Trophoblast cell (in vitro differentiated cells and primary cell): ENCODE measurements around the gene SERAC1.

Experiments
- DNase-seq, 2 donors: peaks; one replicate each; pipeline ENCODE4 v3.0.0-alpha.2; 2016
- H2AFZ ChIP-seq: 2 replicates; pipeline ENCODE4 v1.6.1; 2013; ENCODE audit warnings: low read length, moderate library complexity, mild to moderate bottlenecking; ENCODE audit not compliant: insufficient read depth, poor library complexity
- H2AK5ac ChIP-seq: 2 replicates; pipeline ENCODE4 v1.6.1; 2013; ENCODE audit warnings: mild to moderate bottlenecking, low read length
- H2BK120ac ChIP-seq: 2 replicates; pipeline ENCODE4 v1.6.1; 2013; ENCODE audit warnings: low read length, mild to moderate bottlenecking, moderate library complexity; ENCODE audit not compliant: insufficient read depth, poor library complexity
- H2BK12ac ChIP-seq: 2 replicates; pipeline ENCODE4 v1.6.1; 2013; ENCODE audit warnings: mild to moderate bottlenecking, low read length, moderate library complexity
- H2BK5ac ChIP-seq: 2 replicates; pipeline ENCODE4 v1.6.1; 2013; ENCODE audit warnings: low read length, low read depth, moderate library complexity, mild to moderate bottlenecking; ENCODE audit not compliant: poor library complexity
- H3K14ac ChIP-seq: 2 replicates; pipeline ENCODE4 v1.6.1; 2013; ENCODE audit warnings: mild to moderate bottlenecking, low read length
- H3K18ac ChIP-seq: 2 replicates; pipeline ENCODE4 v1.6.1; 2013; ENCODE audit warnings: mild to moderate bottlenecking, low read length
- H3K23ac ChIP-seq: 2 replicates; pipeline ENCODE4 v1.6.1; 2013; ENCODE audit warnings: low read length
- H3K27ac ChIP-seq: 2 replicates; pipeline ENCODE4 v1.5.1; 2013; ENCODE audit warnings: low read depth, mild to moderate bottlenecking, inconsistent platforms, low read length, moderate library complexity
- H3K27me3 ChIP-seq: 2 replicates; pipeline ENCODE4 v1.6.1; 2013; ENCODE audit warnings: inconsistent platforms, mild to moderate bottlenecking, low read length, moderate library complexity; ENCODE audit not compliant: insufficient read depth
- H3K36me3 ChIP-seq, 2 experiments: 1 replicate in 1 of 2; 2 replicates in 1 of 2; pipeline ENCODE4 v1.6.1; 2013; ENCODE audit warnings: low read length in 2 of 2, mild to moderate bottlenecking in 2 of 2, moderate library complexity in 1 of 2; ENCODE audit not compliant: insufficient read depth in 2 of 2, control insufficient read depth in 1 of 2
- H3K4ac ChIP-seq: 2 replicates; pipeline ENCODE4 v1.6.1; 2013; ENCODE audit warnings: low read depth, mild to moderate bottlenecking, low read length, moderate library complexity
- H3K4me1 ChIP-seq, 2 experiments: 1 replicate in 1 of 2; 2 replicates in 1 of 2; pipeline ENCODE4 v1.6.1; 2013; ENCODE audit warnings: low read length in 2 of 2, mild to moderate bottlenecking in 2 of 2, moderate library complexity in 1 of 2; ENCODE audit not compliant: insufficient read depth in 2 of 2, control insufficient read depth in 1 of 2
- H3K4me2 ChIP-seq: 2 replicates; pipeline ENCODE4 v1.6.1; 2013; ENCODE audit warnings: inconsistent platforms, mild to moderate bottlenecking, low read length, moderate library complexity
- H3K4me3 ChIP-seq: 2 replicates; pipeline ENCODE4 v1.5.1; 2013; ENCODE audit warnings: mild to moderate bottlenecking, low read depth, low read length, inconsistent platforms
- H3K79me1 ChIP-seq: one replicate; pipeline ENCODE4 v1.6.1; 2013; ENCODE audit warnings: low read length
- H3K79me2 ChIP-seq: 2 replicates; pipeline ENCODE4 v1.6.1; 2013; ENCODE audit warnings: low read length, mild to moderate bottlenecking; ENCODE audit not compliant: control insufficient read depth, insufficient read depth, poor library complexity
- H3K9ac ChIP-seq: 2 replicates; pipeline ENCODE4 v1.6.1; 2013; ENCODE audit warnings: mild to moderate bottlenecking, low read length
- H3K9me3 ChIP-seq: 2 replicates; pipeline ENCODE4 v1.6.1; 2013; ENCODE audit warnings: low read depth, mild to moderate bottlenecking, control low read depth, inconsistent platforms, low read length; ENCODE audit not compliant: insufficient read depth
- H4K12ac ChIP-seq: 2 replicates; pipeline ENCODE4 v1.6.1; 2013; ENCODE audit warnings: low read depth, mild to moderate bottlenecking, low read length, moderate library complexity
- H4K8ac ChIP-seq: 2 replicates; pipeline ENCODE4 v1.6.1; 2013; ENCODE audit warnings: low read depth, mild to moderate bottlenecking, low read length, moderate library complexity
- H4K91ac ChIP-seq: one replicate; pipeline ENCODE4 v1.6.1; 2013; ENCODE audit warnings: low read depth, mild to moderate bottlenecking, low read length, moderate library complexity
- WGBS: extraction: QIAGEN DNeasy Blood & Tissue Kit; methylation state at CpG from one replicate; pipeline ENCODE4 v1.1.7; 2013; ENCODE audit warnings: missing lambda C conversion rate; ENCODE audit not compliant: insufficient read length, insufficient coverage; ENCODE audit errors: extremely low coverage; 5-methylcytosine and 5-hydroxymethylcytosine counted together

The SERAC1 gene

DNA sequence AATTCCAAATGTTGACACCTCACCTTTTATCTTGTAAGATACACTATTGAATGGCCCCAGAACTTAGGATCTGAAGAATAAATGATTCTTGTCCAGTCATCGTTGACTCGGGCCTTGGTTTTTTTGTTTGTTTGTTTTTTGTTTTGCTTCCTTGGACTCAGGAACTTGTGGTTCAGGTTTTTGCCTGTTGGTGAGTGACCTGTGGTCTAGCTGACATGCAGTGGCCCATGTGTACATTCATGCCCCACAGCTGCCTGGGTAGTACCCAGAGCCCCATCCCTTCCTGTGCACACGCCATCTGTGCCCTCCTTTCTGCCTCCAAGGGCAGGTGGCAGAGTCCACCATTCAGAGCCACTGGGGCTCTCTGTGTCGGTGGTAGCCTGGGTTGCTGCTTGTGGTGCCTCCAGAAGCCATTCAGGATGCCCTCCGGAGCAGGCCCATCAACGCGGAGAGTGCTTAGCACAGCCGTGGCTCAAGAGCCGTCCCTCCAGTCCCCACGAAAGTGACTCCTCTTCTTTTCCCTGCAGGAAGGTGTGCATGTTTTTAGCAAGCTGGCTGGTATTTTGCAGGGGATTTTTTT, 100.5 kb downstream of the SERAC1 start:
- no peak overlapping the region for H2AFZ ChIP-seq
- no peak overlapping the region for H4K91ac ChIP-seq
- H4K12ac ChIP-seq, result no peak overlapping the region
- DNase-seq, result peak in 1 of 2 donors; percentile 45
- no peaks in the 10 kb centered on the region for H3K79me2 ChIP-seq
- no peak overlapping the region for H2BK120ac ChIP-seq
- no peak overlapping the region for H3K14ac ChIP-seq
- no peak overlapping the region for H3K18ac ChIP-seq
- no peak overlapping the region for H3K4ac ChIP-seq
- no peak overlapping the region for H2AK5ac ChIP-seq
- no peak overlapping the region for H3K9ac ChIP-seq
- H3K36me3 ChIP-seq, result peaks cover 45 to 70% of the 10 kb centered on the region in 2 experiments
- no peak overlapping the region for H4K8ac ChIP-seq
- no peak overlapping the region for H3K23ac ChIP-seq
- no CpG with 5 or more reads among the region's 10 CpGs for WGBS
- H2BK5ac ChIP-seq, result no peak overlapping the region
- no peak overlapping the region for H3K27ac ChIP-seq
- peaks cover 5 to 16% of the 10 kb centered on the region in 2 experiments for H3K4me1 ChIP-seq
- no peak overlapping the region for H2BK12ac ChIP-seq
- H3K4me2 ChIP-seq, result no peak overlapping the region
- no peaks in the 10 kb centered on the region for H3K27me3 ChIP-seq
- H3K9me3 ChIP-seq, result peaks cover 4% of the 10 kb centered on the region
- H3K4me3 ChIP-seq, result no peak overlapping the region
- peaks cover 4% of the 10 kb centered on the region for H3K79me1 ChIP-seq

DNA sequence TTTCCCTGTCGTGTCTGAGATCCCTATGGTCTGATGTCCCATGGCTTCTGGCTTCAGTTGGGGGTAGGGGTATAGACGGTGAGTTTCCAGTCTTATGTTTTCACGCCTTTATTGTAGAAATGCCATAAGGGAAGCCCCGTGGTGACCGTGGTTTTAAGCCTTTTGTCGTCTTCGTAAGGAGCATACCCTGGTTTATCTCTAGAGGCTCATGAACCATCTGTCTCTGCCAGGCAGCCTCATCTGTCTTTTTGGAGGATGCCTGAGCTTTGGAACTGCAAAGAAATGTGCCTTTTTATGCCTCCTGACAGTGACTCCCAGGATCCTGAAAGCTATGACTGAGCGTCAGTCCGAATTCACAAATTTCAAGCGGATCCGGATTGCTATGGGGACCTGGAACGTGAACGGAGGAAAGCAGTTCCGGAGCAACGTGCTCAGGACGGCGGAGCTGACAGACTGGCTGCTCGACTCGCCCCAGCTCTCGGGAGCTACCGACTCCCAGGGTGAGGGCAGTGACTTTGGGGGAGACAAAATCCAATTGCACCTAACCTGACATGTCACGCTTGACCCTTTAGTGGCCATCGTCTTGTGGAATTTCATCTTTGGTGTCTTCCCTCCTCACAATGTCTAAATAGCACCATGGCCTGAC, 101.8 kb downstream of the SERAC1 start:
- H3K79me1 ChIP-seq, result peaks cover 4% of the 10 kb centered on the region
- no peak overlapping the region for H3K4ac ChIP-seq
- H3K27ac ChIP-seq, result no peak overlapping the region
- no peaks in the 10 kb centered on the region for H3K79me2 ChIP-seq
- H3K36me3 ChIP-seq, result peaks cover 47 to 71% of the 10 kb centered on the region in 2 experiments
- no peak overlapping the region for H2BK5ac ChIP-seq
- no peak overlapping the region for H3K18ac ChIP-seq
- no peak overlapping the region for H2BK120ac ChIP-seq
- H2BK12ac ChIP-seq, result no peak overlapping the region
- H4K91ac ChIP-seq, result no peak overlapping the region
- DNase-seq, result no peak
- H2AFZ ChIP-seq, result no peak overlapping the region
- H3K27me3 ChIP-seq, result no peaks in the 10 kb centered on the region
- no CpG with 5 or more reads among the region's 23 CpGs for WGBS
- H4K12ac ChIP-seq, result no peak overlapping the region
- no peak overlapping the region for H3K14ac ChIP-seq
- no peak overlapping the region for H3K9ac ChIP-seq
- H3K4me3 ChIP-seq, result no peak overlapping the region
- no peak overlapping the region for H4K8ac ChIP-seq
- no peak overlapping the region for H2AK5ac ChIP-seq
- peaks cover 6% of the 10 kb centered on the region for H3K9me3 ChIP-seq
- H3K4me2 ChIP-seq, result no peak overlapping the region
- H3K4me1 ChIP-seq, result peaks cover 0 to 11% of the 10 kb centered on the region in 2 experiments
- no peak overlapping the region for H3K23ac ChIP-seq

DNA sequence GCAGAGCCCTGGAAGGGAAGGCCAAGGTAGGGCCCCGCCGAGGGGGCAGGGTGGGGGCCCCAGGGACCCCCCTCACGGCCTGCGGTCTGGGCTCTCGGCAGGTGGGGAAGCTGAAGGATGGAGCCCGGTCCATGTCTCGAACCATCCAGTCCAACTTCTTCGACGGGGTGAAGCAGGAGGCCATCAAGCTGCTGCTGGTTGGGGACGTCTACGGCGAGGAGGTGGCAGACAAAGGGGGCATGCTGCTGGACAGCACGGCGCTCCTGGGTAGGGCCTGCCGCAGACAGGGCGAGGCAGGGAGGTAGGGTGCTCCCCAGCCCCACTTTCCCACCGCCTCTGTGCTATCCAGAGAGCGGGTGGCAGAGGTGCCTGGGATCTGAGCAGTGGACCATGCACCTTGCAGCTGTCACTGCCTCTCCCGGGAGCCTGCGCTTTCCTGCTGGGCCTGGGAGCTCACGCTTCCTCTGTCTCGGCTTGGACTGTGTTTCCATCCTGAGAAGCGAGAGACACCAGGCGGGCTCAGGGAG, 103.3 kb downstream of the SERAC1 start:
- peaks cover 9% of the 10 kb centered on the region for H3K79me1 ChIP-seq
- no peak overlapping the region for H2AFZ ChIP-seq
- H3K27me3 ChIP-seq, result no peaks in the 10 kb centered on the region
- no peak overlapping the region for H2AK5ac ChIP-seq
- H3K4me2 ChIP-seq, result no peak overlapping the region
- whole genome bisulfite sequencing, result no CpG with 5 or more reads among the region's 24 CpGs
- DNase-seq, result no peak
- no peak overlapping the region for H3K14ac ChIP-seq
- H3K9ac ChIP-seq, result no peak overlapping the region
- no peak overlapping the region for H3K4me3 ChIP-seq
- H3K79me2 ChIP-seq, result peaks cover 3% of the 10 kb centered on the region
- H3K27ac ChIP-seq, result no peak overlapping the region
- H4K12ac ChIP-seq, result no peak overlapping the region
- H3K4ac ChIP-seq, result no peak overlapping the region
- no peak overlapping the region for H2BK120ac ChIP-seq
- peaks cover 36 to 60% of the 10 kb centered on the region in 2 experiments for H3K36me3 ChIP-seq
- no peak overlapping the region for H4K91ac ChIP-seq
- H2BK12ac ChIP-seq, result no peak overlapping the region
- no peak overlapping the region for H3K18ac ChIP-seq
- H3K23ac ChIP-seq, result no peak overlapping the region
- H3K4me1 ChIP-seq, result peaks cover 10 to 23% of the 10 kb centered on the region in 2 experiments
- H2BK5ac ChIP-seq, result no peak overlapping the region
- peaks cover 6% of the 10 kb centered on the region for H3K9me3 ChIP-seq
- no peak overlapping the region for H4K8ac ChIP-seq

DNA sequence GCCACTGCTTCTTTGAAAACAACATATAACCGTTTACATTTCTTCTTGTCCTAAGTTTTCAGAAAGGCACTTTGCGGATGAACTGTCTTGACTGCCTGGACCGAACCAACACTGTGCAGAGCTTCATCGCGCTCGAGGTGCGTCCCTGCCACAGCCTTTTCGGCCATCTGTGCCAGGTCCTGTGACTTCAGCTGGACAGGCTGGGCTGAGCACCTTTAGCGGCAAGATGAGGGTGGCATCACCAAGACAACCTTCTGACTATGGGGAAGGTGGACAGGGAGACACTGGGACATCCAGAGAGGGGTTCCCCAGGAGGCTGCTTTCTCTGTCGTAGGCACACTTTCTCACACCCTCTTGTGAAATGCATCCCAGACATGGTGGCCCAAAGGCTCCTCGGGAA, 104.3 kb downstream of the SERAC1 start:
- Histone ChIP-seq H2AK5ac (no peak overlapping the region), H3K14ac (no peak overlapping the region), H3K27ac (no peak overlapping the region), H3K4me2 (no peak overlapping the region), H3K9ac (no peak overlapping the region), H3K18ac (no peak overlapping the region), H3K23ac (no peak overlapping the region), H2BK12ac (no peak overlapping the region), H3K79me1 (peaks cover 9% of the 10 kb centered on the region), H4K8ac (no peak overlapping the region), H2AFZ (no peak overlapping the region), H3K79me2 (peaks cover 3% of the 10 kb centered on the region), H2BK5ac (no peak overlapping the region), H3K9me3 (peaks cover 6% of the 10 kb centered on the region), H3K4ac (no peak overlapping the region), H4K12ac (no peak overlapping the region), H4K91ac (no peak overlapping the region), H2BK120ac (no peak overlapping the region), H3K36me3 (peaks cover 34 to 52% of the 10 kb centered on the region in 2 experiments), H3K4me1 (peaks cover 12 to 23% of the 10 kb centered on the region in 2 experiments), H3K27me3 (no peaks in the 10 kb centered on the region), H3K4me3 (no peak overlapping the region)
- no peak for DNase-seq
- no CpG with 5 or more reads among the region's 11 CpGs for WGBS
